Breast epithelium (tissue), 4 donors: Measurements from ENCODE around the gene CSNK2A2. TPM values are rescaled to one million over a fixed set of nuclear protein-coding genes. Genes with fewer than 3 reads are reported as not detected.

Source experiments
- DNase-seq, 2 donors: peaks; one replicate each; pipeline ENCODE4 v3.0.0-alpha.2; 2019; ENCODE audit warnings: low spot score in 2 of 2
- H3K27ac ChIP-seq, 2 donors: fragments of 200-600 bp; sonication (generic) in 1 of 2; one replicate each; pipeline ENCODE4 v1.5.1; 2016 to 2019; ENCODE audit warnings: mild to moderate bottlenecking in 1 of 2
- H3K27me3 ChIP-seq, 2 donors: fragments of 200-600 bp; sonication (generic) in 1 of 2; one replicate each; pipeline versions ENCODE4 v1.5.1 to v1.6.0; 2017 to 2019; ENCODE audit warnings: control low read depth in 1 of 2, mild to moderate bottlenecking in 1 of 2
- H3K36me3 ChIP-seq: fragments of 200-600 bp; one replicate; pipeline ENCODE4 v1.5.1; 2019
- H3K4me1 ChIP-seq, 2 donors: fragments of 200-600 bp; sonication (generic); one replicate each; pipeline ENCODE4 v1.5.1; 2016 to 2019; ENCODE audit warnings: control low read depth in 1 of 2
- H3K4me3 ChIP-seq, 3 donors: fragments of 200-600 bp; sonication (generic); 1 replicate in 2 of 3; 2 replicates in 1 of 3; pipeline ENCODE4 v1.5.1; 2016 to 2019; ENCODE audit warnings: mild to moderate bottlenecking in 3 of 3, moderate library complexity in 2 of 3
- H3K9me3 ChIP-seq, 2 donors: fragments of 200-600 bp; sonication (generic) in 1 of 2; one replicate each; pipeline ENCODE4 v1.5.1; 2016 to 2019; ENCODE audit warnings: control low read depth in 1 of 2
- CTCF ChIP-seq, 3 donors: fragments of 450-650 bp; IDR thresholded peaks; one replicate each; pipeline ENCODE4 v1.5.1; 2016 to 2017; ENCODE audit warnings: antibody characterized with exemption in 3 of 3, mild to moderate bottlenecking in 3 of 3, moderate library complexity in 3 of 3
- POLR2A ChIP-seq: fragments of 450-650 bp; IDR thresholded peaks from one replicate; pipeline ENCODE4 v1.6.1; 2016; ENCODE audit warnings: antibody characterized with exemption, mild to moderate bottlenecking, moderate library complexity
- POLR2AphosphoS5 ChIP-seq, 3 donors: sonication (generic); formaldehyde crosslinking; IDR thresholded peaks; one replicate each; pipeline ENCODE4 v1.6.1; 2017; ENCODE audit warnings: antibody characterized with exemption in 3 of 3
- intact Hi-C: fragments of 100-400 bp; cut with DNase I; formaldehyde crosslinking; loops from one replicate; pipeline ENCODE4 v1.15.1; 2023; ENCODE audit warnings: low total_unique reads
- total RNA-seq, 3 donors: library from RNA; depleted of rRNA; stranded (reverse); fragments of >200 nt; gene quantifications; one replicate each; pipeline ENCODE4 v1.1.0, GENCODE V29; 2016

CSNK2A2 gene
- total RNA-seq, 3 donors from 2014 or later: 25.6 to 47.7 (median 29.4) TPM

GRCh38 chr16:58158725-58159124 is 39.2 kb downstream of the CSNK2A2 start:
- TF ChIP-seq CTCF (IDR thresholded peaks at IDR 0.05) (no peak), POLR2AphosphoS5 (IDR thresholded peaks at IDR 0.05) (no peak), POLR2A (no peak)
- H3K36me3 ChIP-seq: no peaks in the 10 kb centered on the region

GRCh38 chr16:58157951-58158540 is 39.9 kb downstream of the CSNK2A2 start:
- no peaks in the 10 kb centered on the region for H3K36me3 ChIP-seq
- intact Hi-C loops: no loop called here
- no peak for DNase-seq
- H3K27me3 ChIP-seq: no peaks in the 10 kb centered on the region
- no peaks in the 10 kb centered on the region for H3K4me1 ChIP-seq
- H3K9me3 ChIP-seq: no peaks in the 10 kb centered on the region
- H3K4me3 ChIP-seq: no peak overlapping the region
- H3K27ac ChIP-seq: no peak overlapping the region
- TF ChIP-seq POLR2AphosphoS5 (IDR thresholded peaks at IDR 0.05) (no peak), POLR2A (no peak), CTCF (IDR thresholded peaks at IDR 0.05) (no peak)

More at GRCh38 chr16:58158725-58159124, 39.2 kb downstream of the CSNK2A2 start:
- no peak overlapping the region for H3K27ac ChIP-seq
- DNase-seq: no peak
- H3K4me3 ChIP-seq: no peak overlapping the region
- H3K9me3 ChIP-seq: no peaks in the 10 kb centered on the region
- intact Hi-C loops: no loop called here
- no peaks in the 10 kb centered on the region for H3K27me3 ChIP-seq
- no peaks in the 10 kb centered on the region for H3K4me1 ChIP-seq

GRCh38 chr16:58157239-58157638 is 40.7 kb downstream of the CSNK2A2 start:
- no peaks in the 10 kb centered on the region for H3K36me3 ChIP-seq
- intact Hi-C loops: no loop called here
- no peaks in the 10 kb centered on the region for H3K4me1 ChIP-seq
- H3K27me3 ChIP-seq: no peaks in the 10 kb centered on the region
- TF ChIP-seq POLR2AphosphoS5 (IDR thresholded peaks at IDR 0.05): no peak
- TF ChIP-seq POLR2A: no peak
- TF ChIP-seq CTCF (IDR thresholded peaks at IDR 0.05): no peak
- H3K4me3 ChIP-seq: no peak overlapping the region
- H3K9me3 ChIP-seq: no peaks in the 10 kb centered on the region
- no peak for DNase-seq
- H3K27ac ChIP-seq: no peak overlapping the region

GRCh38 chr16:58155839-58156238 is 42.1 kb downstream of the CSNK2A2 start:
- Histone ChIP-seq H3K9me3 (no peaks in the 10 kb centered on the region), H3K27me3 (no peaks in the 10 kb centered on the region), H3K4me3 (no peak overlapping the region), H3K4me1 (no peaks in the 10 kb centered on the region), H3K36me3 (no peaks in the 10 kb centered on the region), H3K27ac (no peak overlapping the region)
- DNase-seq: no peak
- intact Hi-C loops: no loop called here
- TF ChIP-seq POLR2A (no peak), CTCF (IDR thresholded peaks at IDR 0.05) (no peak), POLR2AphosphoS5 (IDR thresholded peaks at IDR 0.05) (no peak)

GRCh38 chr16:58154345-58154744 is 43.6 kb downstream of the CSNK2A2 start:
- intact Hi-C loops: no loop called here
- H3K27ac ChIP-seq: no peak overlapping the region
- no peak for DNase-seq
- H3K36me3 ChIP-seq: no peaks in the 10 kb centered on the region
- no peak for TF ChIP-seq POLR2A
- TF ChIP-seq POLR2AphosphoS5 (IDR thresholded peaks at IDR 0.05): no peak
- TF ChIP-seq CTCF (IDR thresholded peaks at IDR 0.05): no peak
- H3K4me3 ChIP-seq: no peak overlapping the region
- H3K4me1 ChIP-seq: no peaks in the 10 kb centered on the region
- no peaks in the 10 kb centered on the region for H3K27me3 ChIP-seq
- H3K9me3 ChIP-seq: no peaks in the 10 kb centered on the region
